ENCODE measurements around the gene VPS26B.

- TF ChIP-seq CTCF (IDR thresholded peaks at IDR 0.05): peak in 1 of 3 donors; percentile 28
- no peak for TF ChIP-seq EP300 (IDR thresholded peaks at IDR 0.05)
- no peak for TF ChIP-seq POLR2A (IDR thresholded peaks at IDR 0.05)
These were observed 16.8 kb upstream of the VPS26B start for GRCh38 chr11:134207538-134208239.
